Endothelial cell of umbilical vein (primary cell): ENCODE data around the gene STAB2. TPM values are rescaled to one million over a fixed set of nuclear protein-coding genes. Genes with fewer than 3 reads are reported as not detected.

Experiments
- BruUV-seq: library from RNA; stranded (reverse); fragments of 400-500 nt; replicated peaks from 2 replicates; lab custom pipeline; 2021; lab: Mats Ljungman, UMichigan
- CTCF ChIA-PET: fragments of 300-600, 350-600 bp; sonication (Branson Sonifier 250); formaldehyde crosslinking; loops from one replicate; lab custom pipeline; 2021; ENCODE audit warnings: antibody characterized with exemption, inconsistent platforms; lab: Charles Lee
- POLR2A ChIA-PET: fragments of 300-600, 350-600 bp; sonication (Branson Sonifier 250); formaldehyde crosslinking; loops from one replicate; lab custom pipeline; 2021; ENCODE audit warnings: antibody characterized with exemption, inconsistent platforms; lab: Charles Lee
- DNase-seq: peaks from one replicate; pipeline ENCODE4 v3.0.0-alpha.2; 2011; ENCODE audit warnings: low read depth, low spot score
- FAIRE-seq: peaks from 2 replicates; lab custom pipeline; 2011; peaks lifted over from hg19 to GRCh38; lab: Jason Lieb, UNC
- H2AFZ ChIP-seq: 2 replicates; pipeline ENCODE4 v1.6.0; 2012; ENCODE audit warnings: low read depth, low read length, control low read depth, inconsistent platforms
- H3K27ac ChIP-seq: 2 replicates; pipeline ENCODE4 v1.5.1; 2011; ENCODE audit warnings: low read depth, mild to moderate bottlenecking, control low read depth, low read length, moderate library complexity; ENCODE audit not compliant: insufficient read depth
- H3K27me3 ChIP-seq, 2 experiments: 2 replicates each; pipeline versions ENCODE4 v1.6.0 to v1.6.1; 2011; ENCODE audit warnings: low read length in 2 of 2, mixed read lengths in 1 of 2; ENCODE audit not compliant: control insufficient read depth in 2 of 2, insufficient read depth in 2 of 2
- H3K36me3 ChIP-seq, 2 experiments: 2 replicates in 1 of 2; 3 replicates in 1 of 2; pipeline ENCODE4 v1.5.1; 2011; ENCODE audit warnings: low read length in 2 of 2, mild to moderate bottlenecking in 1 of 2, moderate library complexity in 1 of 2; ENCODE audit not compliant: control insufficient read depth in 2 of 2, insufficient read depth in 2 of 2; ENCODE audit errors: extremely low read depth in 1 of 2
- H3K4me1 ChIP-seq: 3 replicates; pipeline ENCODE4 v1.5.1; 2011; ENCODE audit warnings: mild to moderate bottlenecking, low read length; ENCODE audit not compliant: control insufficient read depth, insufficient read depth; ENCODE audit errors: extremely low read depth
- H3K4me2 ChIP-seq: 2 replicates; pipeline ENCODE4 v1.6.1; 2011; ENCODE audit warnings: low read length, control low read depth, mixed read lengths; ENCODE audit not compliant: insufficient read depth
- H3K4me3 ChIP-seq, 3 experiments: fragments of 200-600 bp in 1 of 3; sonication (generic), shearing (Covaris generic) in 1 of 3; replicated peaks in 1 of 3; 2 replicates each; pipeline ENCODE4 v1.5.1; 2011 to 2016; ENCODE audit warnings: control low read depth in 3 of 3, low read length in 3 of 3, mild to moderate bottlenecking in 2 of 3, inconsistent platforms in 1 of 3, low read depth in 1 of 3, moderate library complexity in 1 of 3; ENCODE audit not compliant: insufficient read depth in 1 of 3
- H3K79me2 ChIP-seq: 2 replicates; pipeline ENCODE4 v1.6.0; 2012; ENCODE audit warnings: low read length, inconsistent platforms; ENCODE audit not compliant: control insufficient read depth, insufficient read depth
- H3K9ac ChIP-seq: replicated peaks from 2 replicates; pipeline ENCODE3; 2011; ENCODE audit warnings: low read length, control low read depth; ENCODE audit not compliant: insufficient read depth; ENCODE audit errors: extremely low read depth
- H3K9me1 ChIP-seq: replicated peaks from 3 replicates; pipeline ENCODE4 v1.6.0; 2011; ENCODE audit warnings: mild to moderate bottlenecking, low read length; ENCODE audit not compliant: control insufficient read depth, insufficient read depth; ENCODE audit errors: extremely low read depth
- H3K9me3 ChIP-seq: replicated peaks from 2 replicates; pipeline ENCODE4 v1.5.1; 2012; ENCODE audit warnings: low read length, inconsistent platforms; ENCODE audit not compliant: control insufficient read depth, insufficient read depth
- H4K20me1 ChIP-seq: replicated peaks from 2 replicates; pipeline ENCODE3; 2011; ENCODE audit warnings: mild to moderate bottlenecking, low read length; ENCODE audit not compliant: control insufficient read depth, insufficient read depth; ENCODE audit errors: extremely low read depth
- CTCF ChIP-seq, 2 donors: IDR thresholded peaks; 1 replicate in 1 of 2; 2 replicates in 1 of 2; pipeline ENCODE4 v1.5.1; 2011; ENCODE audit warnings: low read length in 2 of 2, mild to moderate bottlenecking in 2 of 2, moderate library complexity in 2 of 2, control low read depth in 1 of 2, inconsistent platforms in 1 of 2, low read depth in 1 of 2; ENCODE audit not compliant: insufficient read depth in 1 of 2; ENCODE audit errors: extremely low read depth in 1 of 2
- EZH2 ChIP-seq: IDR thresholded peaks from 2 replicates; pipeline ENCODE4 v1.6.1; 2012; ENCODE audit warnings: borderline replicate concordance, low read depth, mild to moderate bottlenecking, moderate library complexity, low read length, inconsistent platforms; ENCODE audit not compliant: severe bottlenecking
- MAX ChIP-seq: IDR thresholded peaks from 2 replicates; pipeline ENCODE4 v1.6.1; 2011; ENCODE audit not compliant: insufficient read depth, insufficient read length
- POLR2A ChIP-seq: IDR thresholded peaks from 2 replicates; pipeline ENCODE4 v1.6.1; 2012; ENCODE audit warnings: low read depth, mild to moderate bottlenecking, control low read depth, low read length
- POLR2AphosphoS5 ChIP-seq: IDR thresholded peaks from 2 replicates; pipeline ENCODE4 v1.6.1; 2012; ENCODE audit warnings: low read depth, mild to moderate bottlenecking, control low read depth, low read length, moderate library complexity; ENCODE audit not compliant: insufficient read depth
- dilution Hi-C: fragments of 300-500 bp; cut with MboI; formaldehyde crosslinking; loops from one replicate; pipeline ENCODE4 v1.15.0; 2019; ENCODE audit warnings: low sequenced_read_pairs; ENCODE audit not compliant: extremely low pct_ligation_motif_present
- intact Hi-C: fragments of 100-400 bp; cut with micrococcal nuclease; formaldehyde crosslinking; loops from one replicate; pipeline ENCODE4 v1.10.0; 2022
- polyA plus RNA-seq, 4 experiments: library from polyadenylated mRNA; depleted of rRNA in 3 of 4; stranded (reverse) in 3 of 4; unstranded in 1 of 4; fragments of >200 nt; gene quantifications; 2 replicates each; pipeline versions ENCODE4 v1.2.1 to v1.2.3, GENCODE V29; 2011 to 2012; ENCODE audit warnings: missing spikeins in 1 of 4
- total RNA-seq: library from RNA; stranded (reverse); gene quantifications from 2 replicates; pipeline ENCODE4 v1.2.3, GENCODE V29; 2021

Gene STAB2
- total and polyA plus RNA-seq, 2 donors (not counting 3 experiments of a cell fraction or from before 2014, with no cell fraction given), result 0.01 TPM; not detected in 1

- no peak for FAIRE-seq
- Histone ChIP-seq H3K36me3 (no peaks in the 10 kb centered on the region), H3K9ac (no peak overlapping the region), H3K27me3 (no peaks in the 10 kb centered on the region), H3K27ac (no peak overlapping the region), H3K9me3 (no peaks in the 10 kb centered on the region), H3K4me2 (no peak overlapping the region), H4K20me1 (no peaks in the 10 kb centered on the region), H3K9me1 (no peaks in the 10 kb centered on the region), H3K4me3 (no peak overlapping the region), H3K79me2 (no peaks in the 10 kb centered on the region), H2AFZ (no peak overlapping the region), H3K4me1 (peaks cover 5% of the 10 kb centered on the region)
- CTCF ChIA-PET, result interaction anchor here (1.3 to 1.4 kb wide), 2 partner anchors 13 to 23 kb away, joined by 3 to 4 read pairs; no protein-coding TSS in a partner anchor
- no TSS peak for BruUV-seq
- POLR2A ChIA-PET, result no interaction called here
- intact Hi-C loops, result no loop called here
- TF ChIP-seq POLR2A, result no peak
- no peak for TF ChIP-seq CTCF (IDR thresholded peaks at IDR 0.05; ENCODE audit: extremely low read depth in 1 of 2, insufficient read depth in 1 of 2, low read depth in 1 of 2, low read length in 2 of 2)
- no peak for TF ChIP-seq MAX
- no peak for TF ChIP-seq POLR2AphosphoS5
- TF ChIP-seq EZH2, result no peak
- no peak for DNase-seq
- dilution Hi-C loops, result no loop called here
Observed at GRCh38 chr12:103793512-103794045, 206.5 kb downstream of the STAB2 start.
